ENCODE data around the gene KRTAP5-6. TPM values are rescaled to one million over a fixed set of nuclear protein-coding genes. Genes with fewer than 3 reads are reported as not detected.
A peak's percentile ranks its signal among the peaks of the same experiment; 100 is the strongest.

The KRTAP5-6 gene
- polyA plus RNA-seq, 3 donors from 2014 or later, result not detected

- H3K9me3 Mint-ChIP-seq, result peaks cover 2 to 9% (median 3%) of the 10 kb centered on the region in 6 donors
- peaks cover 3 to 17% (median 5%) of the 10 kb centered on the region in 3 donors for H3K36me3 Mint-ChIP-seq
- DNase-seq, result no peak
Observed at GRCh38 chr11:1741741-1742140, 44.7 kb downstream of the KRTAP5-6 start.

GRCh38 chr11:1742371-1742770, 45.4 kb downstream of the KRTAP5-6 start:
- peaks cover 0 to 17% (median 5%) of the 10 kb centered on the region in 3 donors for H3K36me3 Mint-ChIP-seq
- DNase-seq, result no peak
- H3K27me3 Mint-ChIP-seq (ENCODE audit: low read depth in 3 of 3), result peaks cover 6 to 13% (median 10%) of the 10 kb centered on the region in 3 donors
- no peak overlapping the region for H3K27ac Mint-ChIP-seq
- H3K9me3 Mint-ChIP-seq, result peaks cover 0 to 5% (median 0%) of the 10 kb centered on the region in 6 donors
- H3K4me1 Mint-ChIP-seq, result peaks cover 6 to 14% of the 10 kb centered on the region in 2 donors
- H3K4me3 Mint-ChIP-seq, result no peak overlapping the region

More at GRCh38 chr11:1741741-1742140, 44.7 kb downstream of the KRTAP5-6 start:
- Mint-ChIP-seq H3K27ac (no peak overlapping the region), H3K4me1 (peaks cover 6 to 13% of the 10 kb centered on the region in 2 donors), H3K4me3 (no peak overlapping the region), H3K27me3 (ENCODE audit: low read depth in 3 of 3) (peaks cover 5 to 13% (median 10%) of the 10 kb centered on the region in 3 donors)

- no peak for DNase-seq
- Mint-ChIP-seq H3K4me3 (no peak overlapping the region), H3K36me3 (peaks cover 0 to 12% (median 5%) of the 10 kb centered on the region in 3 donors), H3K27ac (no peak overlapping the region), H3K27me3 (ENCODE audit: low read depth in 3 of 3) (peaks cover 6 to 15% (median 8%) of the 10 kb centered on the region in 3 donors), H3K9me3 (peaks cover 0 to 2% (median 0%) of the 10 kb centered on the region in 6 donors), H3K4me1 (peaks cover 6 to 14% of the 10 kb centered on the region in 2 donors)
Observed at GRCh38 chr11:1742869-1743584, 46.0 kb downstream of the KRTAP5-6 start.

- no peak overlapping the region for H3K27ac Mint-ChIP-seq
- H3K36me3 Mint-ChIP-seq, result peaks cover 0 to 7% (median 5%) of the 10 kb centered on the region in 3 donors
- no peaks in the 10 kb centered on the region for H3K9me3 Mint-ChIP-seq
- peaks cover 4 to 17% (median 6%) of the 10 kb centered on the region in 3 donors for H3K27me3 Mint-ChIP-seq (ENCODE audit: low read depth in 3 of 3)
- H3K4me3 Mint-ChIP-seq, result no peak overlapping the region
- no peak for DNase-seq
- H3K4me1 Mint-ChIP-seq, result peaks cover 6 to 18% of the 10 kb centered on the region in 2 donors
Observed at GRCh38 chr11:1743585-1744136, 46.7 kb downstream of the KRTAP5-6 start.

DNA sequence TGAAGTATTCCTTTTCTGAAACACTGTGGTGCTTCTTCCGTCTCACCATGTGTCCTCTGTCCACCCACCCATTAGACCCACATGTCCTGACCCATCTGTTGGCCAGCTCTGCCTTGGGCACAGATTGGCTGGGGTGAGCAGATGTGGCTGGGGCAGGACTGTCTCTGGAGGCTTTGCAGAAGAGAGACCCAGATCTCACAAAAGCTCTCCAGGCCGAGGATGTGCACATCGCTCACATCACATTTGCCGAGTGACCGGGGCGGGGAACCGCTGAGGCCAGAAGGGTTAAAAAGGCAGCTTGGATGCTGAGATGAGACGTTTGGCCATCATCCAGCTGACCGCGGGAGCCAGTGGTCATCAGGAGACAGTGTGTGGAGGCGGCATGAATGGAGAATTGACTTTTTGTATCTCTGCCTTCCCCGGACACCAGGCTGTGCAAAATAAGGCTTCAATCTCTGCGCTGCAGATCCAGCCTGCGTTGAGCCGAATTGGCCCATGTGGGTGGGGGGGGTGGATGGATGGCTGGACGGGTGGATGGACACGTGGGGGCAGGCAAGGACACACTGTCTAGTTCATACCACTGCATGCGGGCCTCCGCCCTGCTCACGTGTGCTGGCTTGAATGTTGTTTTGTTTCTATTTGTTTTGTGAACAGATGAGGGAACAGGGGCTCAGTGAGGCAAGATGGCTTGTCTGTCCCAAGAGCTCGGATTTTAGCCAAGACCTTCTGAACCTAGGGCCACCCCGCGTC, 47.3 kb downstream of the KRTAP5-6 start:
- peaks cover 0 to 5% (median 3%) of the 10 kb centered on the region in 3 donors for H3K36me3 Mint-ChIP-seq
- H3K27me3 Mint-ChIP-seq (ENCODE audit: low read depth in 3 of 3), result peaks cover 3 to 14% (median 4%) of the 10 kb centered on the region in 3 donors
- H3K9me3 Mint-ChIP-seq, result no peaks in the 10 kb centered on the region
- DNase-seq, result no peak
- H3K4me1 Mint-ChIP-seq, result peaks cover 6 to 19% of the 10 kb centered on the region in 2 donors
- no peak overlapping the region for H3K4me3 Mint-ChIP-seq
- no peak overlapping the region for H3K27ac Mint-ChIP-seq

DNA sequence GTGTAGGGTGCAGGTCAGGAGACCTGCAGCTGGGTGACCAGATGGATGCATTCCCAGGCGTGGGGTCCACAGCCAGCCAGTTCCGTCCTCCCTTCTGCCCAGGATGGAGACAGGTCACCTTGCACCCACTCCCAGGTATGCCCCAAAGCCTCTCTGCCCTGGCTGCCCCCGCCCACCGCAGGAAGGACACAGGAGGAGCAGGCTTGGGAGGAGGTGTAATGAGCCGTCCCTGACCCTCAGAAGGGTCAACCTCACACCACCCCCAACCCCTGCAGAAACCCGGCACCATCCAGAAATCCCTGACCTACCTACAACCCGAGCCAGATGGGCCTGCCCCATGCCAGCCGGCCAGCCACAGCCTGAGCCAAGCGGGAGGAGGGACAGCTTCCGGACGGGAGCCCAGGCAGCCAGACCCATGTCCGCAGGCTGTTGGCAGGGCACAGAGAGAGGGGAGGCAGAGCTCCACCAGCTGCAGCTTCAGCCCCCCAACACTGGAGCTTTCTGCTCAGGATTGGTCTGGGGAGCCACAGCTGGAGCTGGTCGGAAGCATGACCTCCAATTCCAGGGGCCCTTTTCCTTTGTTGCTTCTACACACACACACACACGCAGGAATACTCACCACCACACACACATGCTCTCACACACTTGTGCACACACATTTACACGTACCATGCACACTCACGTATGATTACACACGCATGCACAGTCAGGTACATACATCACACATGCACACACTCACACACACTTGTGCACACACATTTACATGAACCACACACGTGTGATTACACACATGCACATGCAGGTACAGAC, 48.1 kb downstream of the KRTAP5-6 start:
- peaks cover 14 to 27% of the 10 kb centered on the region in 2 donors for H3K4me1 Mint-ChIP-seq
- peaks cover 3 to 21% (median 6%) of the 10 kb centered on the region in 3 donors for H3K27me3 Mint-ChIP-seq (ENCODE audit: low read depth in 3 of 3)
- H3K4me3 Mint-ChIP-seq, result peak overlapping the region in 1 of 5 donors; percentile 35
- H3K27ac Mint-ChIP-seq, result no peak overlapping the region
- no peaks in the 10 kb centered on the region for H3K9me3 Mint-ChIP-seq
- peaks cover 0 to 5% (median 0%) of the 10 kb centered on the region in 3 donors for H3K36me3 Mint-ChIP-seq
- no peak for DNase-seq

DNA sequence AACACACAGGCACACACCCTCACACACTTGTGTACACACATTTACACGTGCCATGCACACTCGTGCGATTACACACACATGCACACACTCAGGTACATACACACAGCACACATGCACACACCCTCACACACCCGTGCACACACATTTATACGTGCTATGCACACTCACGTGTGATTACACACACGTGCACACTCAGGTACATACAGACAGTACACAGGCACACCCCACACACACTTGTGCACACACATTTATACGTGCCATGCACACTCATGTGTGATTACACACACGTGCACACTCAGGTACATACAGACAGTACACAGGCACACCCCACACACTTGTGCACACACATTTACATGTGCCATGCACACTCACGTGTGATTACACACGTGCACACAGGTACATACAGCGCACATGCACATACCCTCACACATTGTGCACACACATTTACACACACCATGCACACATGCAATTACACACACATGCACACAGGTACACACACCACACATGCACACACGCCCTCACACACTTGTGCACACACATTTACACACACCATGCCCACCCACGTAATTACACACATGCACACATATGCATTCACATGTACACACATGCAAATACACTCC, 48.8 kb downstream of the KRTAP5-6 start:
- DNase-seq, result no peak
- Mint-ChIP-seq H3K4me3 (peak overlapping the region in 2 of 5 donors; percentile 35), H3K4me1 (peaks cover 20 to 32% of the 10 kb centered on the region in 2 donors), H3K27ac (peak overlapping the region in 4 of 6 donors; percentile 14 to 81 (median 30)), H3K27me3 (ENCODE audit: low read depth in 3 of 3) (peaks cover 3 to 20% (median 8%) of the 10 kb centered on the region in 3 donors), H3K36me3 (peaks cover 0 to 5% (median 0%) of the 10 kb centered on the region in 3 donors), H3K9me3 (no peaks in the 10 kb centered on the region)

- Mint-ChIP-seq H3K4me3 (peak overlapping the region in 4 of 5 donors; percentile 34 to 69 (median 36)), H3K27me3 (ENCODE audit: low read depth in 3 of 3) (peaks cover 3 to 20% (median 8%) of the 10 kb centered on the region in 3 donors), H3K27ac (peak overlapping the region in 4 of 6 donors; percentile 10 to 81 (median 48)), H3K36me3 (peaks cover 0 to 5% (median 0%) of the 10 kb centered on the region in 3 donors), H3K9me3 (no peaks in the 10 kb centered on the region), H3K4me1 (peaks cover 20 to 34% of the 10 kb centered on the region in 2 donors)
- no peak for DNase-seq
Observed at GRCh38 chr11:1746511-1746931, 49.5 kb downstream of the KRTAP5-6 start.

GRCh38 chr11:1746956-1747752, 50.2 kb downstream of the KRTAP5-6 start:
- no peaks in the 10 kb centered on the region for H3K9me3 Mint-ChIP-seq
- peaks cover 0 to 5% (median 0%) of the 10 kb centered on the region in 3 donors for H3K36me3 Mint-ChIP-seq
- peaks cover 3 to 20% (median 8%) of the 10 kb centered on the region in 3 donors for H3K27me3 Mint-ChIP-seq (ENCODE audit: low read depth in 3 of 3)
- H3K4me1 Mint-ChIP-seq, result peaks cover 27 to 40% of the 10 kb centered on the region in 2 donors
- no peak for DNase-seq
- peak overlapping the region in 4 of 5 donors; percentile 38 to 69 (median 54) for H3K4me3 Mint-ChIP-seq
- H3K27ac Mint-ChIP-seq, result peak overlapping the region in 2 of 6 donors; percentile 10 to 64

Measured in immature natural killer cell (primary cell).